ENCODE data around the gene FAP.

GRCh38 chr2:162166174-162166573 is 77.1 kb downstream of the FAP start:
- TF ChIP-seq CTCF (IDR thresholded peaks at IDR 0.05; ENCODE audit: poor library complexity) (no peak), EZH2 (IDR thresholded peaks at IDR 0.05; ENCODE audit: borderline replicate concordance) (no peak)

Measured in hepatocyte (in vitro differentiated cells).